ENCODE measurements around the gene TMA7B. TPM values are rescaled to one million over a fixed set of nuclear protein-coding genes. Genes with fewer than 3 reads are reported as not detected.

Gene TMA7B
- total and polyA plus RNA-seq, 2 donors (not counting 3 experiments of a cell fraction or from before 2014, with no cell fraction given): not detected

DNA sequence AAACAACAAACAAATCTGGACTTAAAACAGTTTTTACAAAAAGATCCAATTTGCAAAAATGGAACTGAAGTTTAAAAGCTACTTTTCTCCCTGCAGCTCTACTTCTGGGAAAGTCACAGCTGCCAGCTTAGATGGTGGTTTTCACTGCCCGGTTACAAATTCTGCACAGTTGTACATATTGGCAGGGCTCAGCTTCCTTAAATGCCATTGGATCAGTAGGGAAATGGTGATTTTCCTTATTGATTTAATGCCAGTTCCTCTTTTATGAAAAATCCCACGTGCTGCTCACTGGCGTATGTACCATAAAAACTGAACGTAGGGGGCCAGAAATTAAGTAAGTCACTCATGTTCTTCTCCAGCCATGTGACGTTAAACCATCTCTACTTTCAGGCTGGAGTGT lies 36.5 kb upstream of the TMA7B start:
- intact Hi-C loops (cut with micrococcal nuclease) (no loop called here), dilution Hi-C loops (cut with MboI; ENCODE audit: extremely low pct_ligation_motif_present, low sequenced_read_pairs) (no loop called here)
- peaks cover 19 to 25% of the 10 kb centered on the region in 2 experiments for H3K27me3 ChIP-seq (ENCODE audit: control insufficient read depth in 2 of 2, insufficient read depth in 2 of 2, low read length in 2 of 2)
- BruUV-seq (replicated peaks): no TSS peak
- DNase-seq (ENCODE audit: low read depth, low spot score) (no peak), FAIRE-seq (no peak)
- ChIA-PET POLR2A (no interaction called here), CTCF (interaction anchor here (1.9 to 2.1 kb wide), 2 partner anchors 9 to 101 kb away, joined by 6 to 14 read pairs; no protein-coding TSS in a partner anchor)
- H3K36me3 ChIP-seq (ENCODE audit: control insufficient read depth in 2 of 2, extremely low read depth in 1 of 2, insufficient read depth in 2 of 2, low read length in 2 of 2): no peaks in the 10 kb centered on the region
- no peaks in the 10 kb centered on the region for H3K9me1 ChIP-seq (replicated peaks; ENCODE audit: control insufficient read depth, extremely low read depth, insufficient read depth, low read length)
- no peaks in the 10 kb centered on the region for H3K4me1 ChIP-seq (ENCODE audit: control insufficient read depth, extremely low read depth, insufficient read depth, low read length)
- no peaks in the 10 kb centered on the region for H4K20me1 ChIP-seq (replicated peaks; ENCODE audit: control insufficient read depth, extremely low read depth, insufficient read depth, low read length)
- H3K4me2 ChIP-seq (ENCODE audit: insufficient read depth, low read length): no peak overlapping the region
- no peak for TF ChIP-seq EZH2 (IDR thresholded peaks at IDR 0.05; ENCODE audit: borderline replicate concordance, low read depth, low read length, severe bottlenecking)
- no peak for TF ChIP-seq POLR2A (IDR thresholded peaks at IDR 0.05; ENCODE audit: low read depth, low read length)
- TF ChIP-seq MYC (IDR thresholded peaks at IDR 0.05; ENCODE audit: low read depth, low read length): no peak
- TF ChIP-seq, protein P1, sequence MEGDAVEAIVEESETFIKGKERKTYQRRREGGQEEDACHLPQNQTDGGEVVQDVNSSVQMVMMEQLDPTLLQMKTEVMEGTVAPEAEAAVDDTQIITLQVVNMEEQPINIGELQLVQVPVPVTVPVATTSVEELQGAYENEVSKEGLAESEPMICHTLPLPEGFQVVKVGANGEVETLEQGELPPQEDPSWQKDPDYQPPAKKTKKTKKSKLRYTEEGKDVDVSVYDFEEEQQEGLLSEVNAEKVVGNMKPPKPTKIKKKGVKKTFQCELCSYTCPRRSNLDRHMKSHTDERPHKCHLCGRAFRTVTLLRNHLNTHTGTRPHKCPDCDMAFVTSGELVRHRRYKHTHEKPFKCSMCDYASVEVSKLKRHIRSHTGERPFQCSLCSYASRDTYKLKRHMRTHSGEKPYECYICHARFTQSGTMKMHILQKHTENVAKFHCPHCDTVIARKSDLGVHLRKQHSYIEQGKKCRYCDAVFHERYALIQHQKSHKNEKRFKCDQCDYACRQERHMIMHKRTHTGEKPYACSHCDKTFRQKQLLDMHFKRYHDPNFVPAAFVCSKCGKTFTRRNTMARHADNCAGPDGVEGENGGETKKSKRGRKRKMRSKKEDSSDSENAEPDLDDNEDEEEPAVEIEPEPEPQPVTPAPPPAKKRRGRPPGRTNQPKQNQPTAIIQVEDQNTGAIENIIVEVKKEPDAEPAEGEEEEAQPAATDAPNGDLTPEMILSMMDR (IDR thresholded peaks at IDR 0.05; ENCODE audit: extremely low read depth in 1 of 2, insufficient read depth in 1 of 2, low read depth in 1 of 2, low read length in 2 of 2): no peak
- H3K9me3 ChIP-seq (replicated peaks; ENCODE audit: control insufficient read depth, insufficient read depth, low read length): no peaks in the 10 kb centered on the region
- no peak overlapping the region for H3K27ac ChIP-seq (ENCODE audit: insufficient read depth, low read depth, low read length)
- H3K79me2 ChIP-seq (ENCODE audit: control insufficient read depth, insufficient read depth, low read length): no peaks in the 10 kb centered on the region
- H2AFZ ChIP-seq (ENCODE audit: low read depth, low read length): no peak overlapping the region
- no peak overlapping the region for H3K4me3 ChIP-seq (replicated peaks in 1 of 3; ENCODE audit: insufficient read depth in 1 of 3, low read depth in 1 of 3, low read length in 3 of 3)
- H3K9ac ChIP-seq (replicated peaks; ENCODE audit: extremely low read depth, insufficient read depth, low read length): no peak overlapping the region

DNA sequence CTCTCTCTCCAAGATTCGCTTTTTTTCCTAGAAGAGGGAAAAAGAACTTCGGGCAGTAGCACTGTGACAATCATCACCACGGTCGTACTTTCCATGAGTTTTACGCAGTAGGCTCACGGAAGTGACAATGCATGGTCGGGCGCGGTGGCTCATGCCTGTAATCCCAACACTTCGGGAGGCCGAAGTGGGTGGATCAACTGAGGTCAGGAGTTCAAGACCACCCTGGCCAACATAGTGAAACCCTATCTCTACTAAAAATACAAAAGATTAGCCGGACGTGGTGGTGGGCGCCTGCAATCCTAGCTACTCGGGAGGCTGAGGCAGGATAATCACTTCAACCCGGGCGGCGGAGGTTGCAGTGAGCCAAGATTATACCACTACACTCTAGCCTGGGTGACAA lies 35.9 kb upstream of the TMA7B start:
- no peak for TF ChIP-seq FOS (IDR thresholded peaks at IDR 0.05; ENCODE audit: borderline replicate concordance, insufficient read depth, low read length)
- no peak for TF ChIP-seq GATA2 (IDR thresholded peaks at IDR 0.05; ENCODE audit: insufficient read depth, insufficient read length, low read depth, low read length)
- no peak for TF ChIP-seq JUN (IDR thresholded peaks at IDR 0.05; ENCODE audit: borderline replicate concordance, insufficient read depth, insufficient read length, low read depth)
- TF ChIP-seq POLR2A (IDR thresholded peaks at IDR 0.05; ENCODE audit: low read depth, low read length): no peak
- no peak for TF ChIP-seq MYC (IDR thresholded peaks at IDR 0.05; ENCODE audit: low read depth, low read length)
- TF ChIP-seq POLR2AphosphoS5 (IDR thresholded peaks at IDR 0.05; ENCODE audit: insufficient read depth, low read depth, low read length): no peak
- TF ChIP-seq EZH2 (IDR thresholded peaks at IDR 0.05; ENCODE audit: borderline replicate concordance, low read depth, low read length, severe bottlenecking): no peak
- TF ChIP-seq, protein P1 (IDR thresholded peaks at IDR 0.05; ENCODE audit: extremely low read depth in 1 of 2, insufficient read depth in 1 of 2, low read depth in 1 of 2, low read length in 2 of 2): no peak
- TF ChIP-seq, protein P2, sequence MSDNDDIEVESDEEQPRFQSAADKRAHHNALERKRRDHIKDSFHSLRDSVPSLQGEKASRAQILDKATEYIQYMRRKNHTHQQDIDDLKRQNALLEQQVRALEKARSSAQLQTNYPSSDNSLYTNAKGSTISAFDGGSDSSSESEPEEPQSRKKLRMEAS (IDR thresholded peaks at IDR 0.05; ENCODE audit: insufficient read depth, insufficient read length): no peak
- Histone ChIP-seq H3K36me3 (ENCODE audit: control insufficient read depth in 2 of 2, extremely low read depth in 1 of 2, insufficient read depth in 2 of 2, low read length in 2 of 2) (no peaks in the 10 kb centered on the region), H3K4me1 (ENCODE audit: control insufficient read depth, extremely low read depth, insufficient read depth, low read length) (no peaks in the 10 kb centered on the region), H3K4me3 (replicated peaks in 1 of 3; ENCODE audit: insufficient read depth in 1 of 3, low read depth in 1 of 3, low read length in 3 of 3) (no peak overlapping the region), H3K9ac (replicated peaks; ENCODE audit: extremely low read depth, insufficient read depth, low read length) (no peak overlapping the region), H3K9me1 (replicated peaks; ENCODE audit: control insufficient read depth, extremely low read depth, insufficient read depth, low read length) (no peaks in the 10 kb centered on the region), H3K27ac (ENCODE audit: insufficient read depth, low read depth, low read length) (no peak overlapping the region), H4K20me1 (replicated peaks; ENCODE audit: control insufficient read depth, extremely low read depth, insufficient read depth, low read length) (no peaks in the 10 kb centered on the region), H2AFZ (ENCODE audit: low read depth, low read length) (no peak overlapping the region), H3K4me2 (ENCODE audit: insufficient read depth, low read length) (no peak overlapping the region), H3K79me2 (ENCODE audit: control insufficient read depth, insufficient read depth, low read length) (no peaks in the 10 kb centered on the region), H3K27me3 (ENCODE audit: control insufficient read depth in 2 of 2, insufficient read depth in 2 of 2, low read length in 2 of 2) (peaks cover 20 to 27% of the 10 kb centered on the region in 2 experiments), H3K9me3 (replicated peaks; ENCODE audit: control insufficient read depth, insufficient read depth, low read length) (no peaks in the 10 kb centered on the region)
- dilution Hi-C loops (cut with MboI; ENCODE audit: extremely low pct_ligation_motif_present, low sequenced_read_pairs): no loop called here
- FAIRE-seq (no peak), DNase-seq (ENCODE audit: low read depth, low spot score) (no peak)
- CTCF ChIA-PET: interaction anchor here (1.0 to 1.9 kb wide), 3 partner anchors 9 to 458 kb away, joined by 3 to 6 read pairs (median 4); no protein-coding TSS in a partner anchor
- no TSS peak for BruUV-seq (replicated peaks)
- intact Hi-C loops (cut with micrococcal nuclease): no loop called here
- POLR2A ChIA-PET: no interaction called here

All from endothelial cell of umbilical vein (primary cell).